Lung (tissue), 12 donors: ENCODE measurements around the gene ATP13A2. TPM values are rescaled to one million over a fixed set of nuclear protein-coding genes. Genes with fewer than 3 reads are reported as not detected.
"Not testable (repeated sequence)": the region's sequence is repeated elsewhere in the genome, so short reads cannot be mapped to it uniquely, and the experiment has no call there.

Experiments used
- ATAC-seq: fragments of 200-7000 bp; cut with Tn5 transposase; one replicate; pipeline ENCODE4 v1.9.1; 2020; ENCODE audit warnings: moderate number of reproducible peaks; ENCODE audit not compliant: insufficient read depth, low FRiP score
- DNase-seq, 3 donors: peaks; one replicate each; pipeline ENCODE4 v3.0.0-alpha.2; 2013 to 2017
- H3K27ac ChIP-seq, 2 donors: one replicate each; pipeline ENCODE4 v1.5.1; 2013; ENCODE audit warnings: mild to moderate bottlenecking in 2 of 2, moderate library complexity in 2 of 2, control low read depth in 1 of 2, inconsistent platforms in 1 of 2, low read depth in 1 of 2, low read length in 1 of 2
- H3K27me3 ChIP-seq, 3 donors: one replicate each; pipeline ENCODE4 v1.5.1; 2013; ENCODE audit warnings: low read length in 2 of 3; ENCODE audit not compliant: control insufficient read depth in 3 of 3, insufficient read depth in 3 of 3
- H3K36me3 ChIP-seq, 4 donors: one replicate each; pipeline ENCODE4 v1.5.1; 2013; ENCODE audit warnings: low read length in 4 of 4, mild to moderate bottlenecking in 1 of 4, moderate library complexity in 1 of 4; ENCODE audit not compliant: control insufficient read depth in 4 of 4, insufficient read depth in 4 of 4
- H3K4me1 ChIP-seq, 5 donors: one replicate each; pipeline ENCODE4 v1.5.1; 2013; ENCODE audit warnings: low read length in 5 of 5, mild to moderate bottlenecking in 2 of 5, moderate library complexity in 1 of 5; ENCODE audit not compliant: control insufficient read depth in 5 of 5, insufficient read depth in 5 of 5
- H3K4me3 ChIP-seq: one replicate; pipeline ENCODE4 v1.5.1; 2013; ENCODE audit warnings: mild to moderate bottlenecking, control low read depth, moderate library complexity
- H3K9ac ChIP-seq, 2 donors: one replicate each; pipeline ENCODE4 v1.5.1; 2013; ENCODE audit warnings: low read length in 2 of 2, control low read depth in 1 of 2; ENCODE audit not compliant: insufficient read depth in 1 of 2
- H3K9me3 ChIP-seq, 4 donors: one replicate each; pipeline ENCODE4 v1.5.1; 2013; ENCODE audit warnings: low read length in 3 of 4, mild to moderate bottlenecking in 1 of 4, moderate library complexity in 1 of 4; ENCODE audit not compliant: control insufficient read depth in 4 of 4, insufficient read depth in 3 of 4
- WGBS, 2 donors: extraction: QIAGEN DNeasy Blood & Tissue Kit; methylation state at CpG; one replicate each; pipeline ENCODE4 v1.1.7; 2013; 5-methylcytosine and 5-hydroxymethylcytosine counted together
- polyA plus RNA-seq, 2 donors: library from polyadenylated mRNA; stranded (reverse); fragments of 200-250 nt; gene quantifications; one replicate each; pipeline ENCODE4 v1.2.1, GENCODE V29; 2013
- total RNA-seq, 2 donors: library from RNA; depleted of rRNA in 1 of 2; stranded (reverse); fragments of >200 nt in 1 of 2; gene quantifications; one replicate each; pipeline ENCODE4 v1.2.1, GENCODE V29; 2014 to 2021
- TF ChIP-seq, protein P1 (sequence below): IDR thresholded peaks from 2 replicates; pipeline ENCODE4 v1.5.1; 2012; ENCODE audit warnings: mild to moderate bottlenecking; ENCODE audit errors: control extremely low read depth, extremely low read depth
- donor health status: control.
- donor health status: control.
- donor health status: Bipolar disorder and iron deficiency.
- donor health status: healthy.
- donor health status: DM: yes; HTN: yes; CAD: no.

The ATP13A2 gene
- total and polyA plus RNA-seq, 4 donors: 20.2 to 50.6 (median 33.3) TPM

DNA sequence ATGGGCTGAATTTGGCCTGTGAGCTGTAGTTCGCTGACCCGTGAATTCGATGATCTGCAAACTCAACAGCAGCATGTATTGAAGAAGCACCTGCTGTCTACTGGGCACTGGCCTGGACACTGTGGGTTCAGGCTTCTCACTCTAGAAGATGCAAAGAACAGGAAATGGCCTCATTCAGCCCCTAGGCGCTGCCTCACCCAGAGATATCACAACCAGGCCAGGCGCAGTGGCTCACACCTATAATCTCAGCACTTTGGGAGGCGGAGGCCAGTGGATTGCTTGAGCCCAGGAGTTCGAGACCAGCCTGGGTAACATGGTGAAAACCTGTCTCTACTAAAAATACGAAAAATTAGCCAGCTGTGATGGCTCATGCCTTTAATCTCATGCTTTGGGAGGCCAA is 55.0 kb downstream of the ATP13A2 start:
- no peak overlapping the region for H3K27ac ChIP-seq
- peaks cover 0 to 13% (median 1%) of the 10 kb centered on the region in 4 donors for H3K36me3 ChIP-seq
- H3K4me3 ChIP-seq: no peak overlapping the region
- no peak for DNase-seq
- H3K27me3 ChIP-seq: no peaks in the 10 kb centered on the region
- H3K4me1 ChIP-seq: peaks cover 0 to 14% (median 0%) of the 10 kb centered on the region in 5 donors
- TF ChIP-seq, protein P1, sequence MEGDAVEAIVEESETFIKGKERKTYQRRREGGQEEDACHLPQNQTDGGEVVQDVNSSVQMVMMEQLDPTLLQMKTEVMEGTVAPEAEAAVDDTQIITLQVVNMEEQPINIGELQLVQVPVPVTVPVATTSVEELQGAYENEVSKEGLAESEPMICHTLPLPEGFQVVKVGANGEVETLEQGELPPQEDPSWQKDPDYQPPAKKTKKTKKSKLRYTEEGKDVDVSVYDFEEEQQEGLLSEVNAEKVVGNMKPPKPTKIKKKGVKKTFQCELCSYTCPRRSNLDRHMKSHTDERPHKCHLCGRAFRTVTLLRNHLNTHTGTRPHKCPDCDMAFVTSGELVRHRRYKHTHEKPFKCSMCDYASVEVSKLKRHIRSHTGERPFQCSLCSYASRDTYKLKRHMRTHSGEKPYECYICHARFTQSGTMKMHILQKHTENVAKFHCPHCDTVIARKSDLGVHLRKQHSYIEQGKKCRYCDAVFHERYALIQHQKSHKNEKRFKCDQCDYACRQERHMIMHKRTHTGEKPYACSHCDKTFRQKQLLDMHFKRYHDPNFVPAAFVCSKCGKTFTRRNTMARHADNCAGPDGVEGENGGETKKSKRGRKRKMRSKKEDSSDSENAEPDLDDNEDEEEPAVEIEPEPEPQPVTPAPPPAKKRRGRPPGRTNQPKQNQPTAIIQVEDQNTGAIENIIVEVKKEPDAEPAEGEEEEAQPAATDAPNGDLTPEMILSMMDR: no peak
- ATAC-seq: no peak
- no peak overlapping the region for H3K9ac ChIP-seq
- no peaks in the 10 kb centered on the region for H3K9me3 ChIP-seq
- 90 to 94% methylated on average over 8 of the region's 8 CpGs for WGBS, 2 donors

DNA sequence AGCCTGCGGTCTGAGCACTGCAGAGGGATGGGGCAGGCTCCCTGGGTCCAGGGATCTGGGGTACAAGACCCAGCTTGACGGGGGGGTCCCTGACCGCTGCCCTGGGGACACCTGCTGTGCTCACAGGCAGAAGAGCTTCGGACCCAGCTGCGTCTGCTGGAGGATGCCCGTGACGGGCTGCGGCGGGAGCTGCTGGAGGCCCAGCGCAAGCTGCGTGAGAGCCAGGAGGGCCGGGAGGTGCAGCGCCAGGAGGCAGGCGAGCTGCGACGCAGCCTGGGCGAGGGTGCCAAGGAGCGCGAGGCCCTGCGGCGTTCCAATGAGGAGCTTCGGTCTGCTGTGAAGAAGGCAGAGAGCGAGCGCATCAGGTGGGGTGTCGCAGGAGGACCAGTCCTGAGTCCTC is 56.5 kb downstream of the ATP13A2 start:
- Histone ChIP-seq H3K4me3 (no peak overlapping the region), H3K9me3 (no peaks in the 10 kb centered on the region), H3K4me1 (peaks cover 0 to under 1% (median 0%) of the 10 kb centered on the region in 5 donors), H3K36me3 (peaks cover 0 to 13% (median 1%) of the 10 kb centered on the region in 4 donors), H3K27me3 (no peaks in the 10 kb centered on the region), H3K27ac (no peak overlapping the region), H3K9ac (no peak overlapping the region)
- ATAC-seq: no peak
- WGBS, 2 donors: 96% methylated on average over 25 of the region's 25 CpGs
- TF ChIP-seq, protein P1: no peak
- DNase-seq: no peak

DNA sequence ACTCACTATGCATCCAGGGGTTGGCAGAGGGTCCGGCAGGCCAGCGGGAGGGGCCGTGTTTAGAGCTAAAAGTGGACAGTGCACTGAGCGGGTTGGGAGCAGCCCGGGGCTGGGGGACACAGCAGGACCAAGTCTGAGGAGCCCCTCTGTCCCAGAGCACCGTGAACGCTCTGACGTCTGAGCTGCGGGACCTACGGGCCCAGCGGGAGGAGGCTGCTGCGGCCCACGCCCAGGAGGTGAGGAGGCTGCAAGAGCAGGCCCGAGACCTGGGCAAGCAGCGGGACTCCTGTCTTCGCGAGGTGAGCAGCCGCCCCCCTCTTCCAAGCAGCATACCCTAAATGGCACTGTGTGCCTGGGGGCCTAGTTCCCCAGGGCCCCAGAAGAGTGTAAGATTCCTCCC is 57.1 kb downstream of the ATP13A2 start:
- DNase-seq (no peak), ATAC-seq (no peak)
- H3K4me3 ChIP-seq: no peak overlapping the region
- H3K27ac ChIP-seq: no peak overlapping the region
- TF ChIP-seq, protein P1: no peak
- no peaks in the 10 kb centered on the region for H3K9me3 ChIP-seq
- H3K9ac ChIP-seq: no peak overlapping the region
- 95 to 97% methylated on average over 18 of the region's 18 CpGs for WGBS, 2 donors
- H3K36me3 ChIP-seq: peaks cover 0 to 13% (median 1%) of the 10 kb centered on the region in 4 donors
- H3K4me1 ChIP-seq: no peaks in the 10 kb centered on the region
- H3K27me3 ChIP-seq: no peaks in the 10 kb centered on the region

DNA sequence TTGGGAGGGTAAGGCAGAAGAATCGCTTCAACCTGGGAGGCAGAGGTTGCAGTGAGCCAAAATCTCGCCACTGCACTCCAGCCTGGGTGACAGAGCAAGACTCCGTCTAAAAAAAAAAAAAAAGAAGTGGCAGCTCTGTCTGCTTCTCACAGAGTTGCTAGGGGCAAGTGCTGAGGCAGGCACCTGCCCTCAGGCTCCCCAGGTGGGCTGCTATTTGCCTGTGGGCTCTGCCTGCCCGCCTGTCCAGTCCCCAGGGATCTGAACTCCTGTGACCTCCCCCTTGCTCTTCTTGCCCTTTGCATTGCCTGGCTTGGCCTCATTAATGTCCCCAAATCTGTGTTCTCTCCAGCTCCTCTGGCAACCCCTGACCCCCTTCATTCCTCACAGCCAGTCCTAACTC is 59.4 kb downstream of the ATP13A2 start:
- ATAC-seq, H3K27me3 ChIP-seq, H3K27ac ChIP-seq, H3K9me3 ChIP-seq, H3K9ac ChIP-seq, H3K4me1 ChIP-seq, DNase-seq, H3K4me3 ChIP-seq: not testable (repeated sequence)
- 96 to 98% methylated on average over 4 of the region's 4 CpGs for WGBS, 2 donors
- H3K36me3 ChIP-seq: peaks cover 0 to 19% (median 1%) of the 10 kb centered on the region in 4 donors

DNA sequence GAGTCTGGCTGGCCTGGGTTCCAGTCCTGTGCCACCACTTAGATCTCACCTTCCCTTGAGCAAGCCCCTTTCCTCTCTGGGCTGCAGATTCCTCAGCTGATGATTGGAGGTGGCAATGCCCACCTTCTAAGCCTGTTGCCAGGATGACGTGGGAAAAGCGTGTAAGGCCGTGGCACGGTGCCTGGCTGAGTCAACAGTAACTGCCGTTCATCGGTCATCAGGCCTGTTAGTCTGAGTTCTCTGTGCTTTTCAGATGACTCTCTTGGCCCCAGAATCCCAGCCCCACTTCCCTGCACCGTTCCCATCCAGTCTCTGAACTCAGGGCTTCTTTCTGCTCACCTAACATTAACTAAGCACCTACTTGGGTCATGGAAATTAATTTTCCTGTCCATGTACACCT is 62.7 kb downstream of the ATP13A2 start:
- H3K27me3 ChIP-seq, H3K27ac ChIP-seq, H3K4me3 ChIP-seq, H3K9me3 ChIP-seq, ATAC-seq, DNase-seq, H3K4me1 ChIP-seq, H3K9ac ChIP-seq: not testable (repeated sequence)
- peaks cover 0 to 14% (median 0%) of the 10 kb centered on the region in 4 donors for H3K36me3 ChIP-seq
- WGBS, 2 donors: 73 to 89% methylated on average over 7 of the region's 7 CpGs

DNA sequence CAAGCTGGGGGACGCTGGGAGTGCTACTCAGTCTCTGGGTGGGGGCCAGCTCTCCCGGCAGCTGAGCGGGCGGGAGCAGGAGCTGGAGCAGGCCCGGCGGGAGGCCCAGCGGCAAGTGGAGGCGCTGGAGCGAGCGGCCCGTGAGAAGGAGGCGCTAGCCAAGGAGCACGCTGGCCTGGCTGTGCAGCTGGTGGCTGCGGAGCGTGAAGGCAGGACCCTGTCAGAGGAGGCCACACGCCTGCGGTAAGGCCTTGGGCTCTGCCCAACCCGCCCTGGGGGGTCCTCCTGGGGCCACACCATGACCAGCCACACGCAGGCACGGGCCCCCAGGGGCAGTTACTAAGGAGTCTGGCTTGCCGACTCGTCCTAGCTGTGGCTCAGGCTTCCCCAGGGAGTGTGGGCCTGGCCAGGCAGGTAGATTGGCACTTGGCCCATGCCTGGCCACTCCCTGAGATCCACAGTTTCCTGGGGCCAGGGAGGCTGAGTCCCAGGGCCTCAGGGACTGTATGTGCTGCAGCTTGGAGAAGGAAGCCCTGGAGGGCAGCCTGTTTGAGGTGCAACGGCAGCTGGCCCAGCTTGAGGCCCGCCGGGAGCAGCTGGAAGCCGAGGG is 63.3 kb downstream of the ATP13A2 start:
- H3K9me3 ChIP-seq, DNase-seq, ATAC-seq, H3K4me1 ChIP-seq, H3K27me3 ChIP-seq, H3K9ac ChIP-seq, H3K4me3 ChIP-seq, H3K27ac ChIP-seq: not testable (repeated sequence)
- 90 to 91% methylated on average over 26 of the region's 26 CpGs for WGBS, 2 donors
- peaks cover 0 to 15% (median 0%) of the 10 kb centered on the region in 4 donors for H3K36me3 ChIP-seq
